HepG2 (cell line): ENCODE results near the gene MAFB. TPM values are rescaled to one million over a fixed set of nuclear protein-coding genes. Genes with fewer than 3 reads are reported as not detected.

Source experiments
- CEBPZ ChIP-seq: IDR thresholded peaks from 2 replicates; pipeline ENCODE4 v1.6.1; 2012; ENCODE audit warnings: low read length, improper control_type of control experiment
- ELF4 ChIP-seq: sonication (generic); formaldehyde crosslinking; IDR thresholded peaks from 2 replicates; pipeline ENCODE4 v1.5.0; 2020; ENCODE audit warnings: missing genetic modification reagents, mild to moderate bottlenecking, moderate library complexity, borderline replicate concordance
- FOSL1 ChIP-seq: sonication (generic); formaldehyde crosslinking; IDR thresholded peaks from 2 replicates; pipeline ENCODE4 v1.9.0; 2021; ENCODE audit warnings: missing genetic modification reagents, borderline replicate concordance
- NR2F6 ChIP-seq, 2 experiments: IDR thresholded peaks; 2 replicates each; pipeline ENCODE4 v1.6.1; 2016; ENCODE audit warnings: antibody characterized with exemption in 1 of 2, mild to moderate bottlenecking in 1 of 2
- ONECUT2 ChIP-seq: sonication (generic); formaldehyde crosslinking; IDR thresholded peaks from 2 replicates; pipeline ENCODE4 v1.4.0; 2020; ENCODE audit warnings: missing genetic modification reagents
- RAD51 ChIP-seq: fragments of 450-650 bp; IDR thresholded peaks from 2 replicates; pipeline ENCODE4 v1.6.1; 2016; ENCODE audit warnings: borderline replicate concordance
- REPIN1 ChIP-seq: sonication (generic); formaldehyde crosslinking; IDR thresholded peaks from 2 replicates; pipeline ENCODE4 v1.8.0; 2022; ENCODE audit warnings: missing genetic modification reagents, low read depth, mild to moderate bottlenecking, borderline replicate concordance
- SIN3A ChIP-seq: IDR thresholded peaks from 2 replicates; pipeline ENCODE4 v1.6.1; 2011; ENCODE audit warnings: low read depth, mild to moderate bottlenecking, control low read depth, low read length, borderline replicate concordance
- SMAD3 ChIP-seq: sonication (generic); formaldehyde crosslinking; IDR thresholded peaks from 2 replicates; pipeline ENCODE4 v1.4.0; 2020; ENCODE audit warnings: missing genetic modification reagents
- SPEN ChIP-seq: sonication (generic); formaldehyde crosslinking; IDR thresholded peaks from 2 replicates; pipeline ENCODE4 v1.5.1; 2020; ENCODE audit warnings: low read depth, mild to moderate bottlenecking, missing genetic modification reagents
- SSRP1 ChIP-seq: IDR thresholded peaks from 2 replicates; pipeline ENCODE4 v1.6.1; 2016; ENCODE audit warnings: control low read depth
- TEAD3 ChIP-seq: optimal IDR thresholded peaks from 2 replicates; pipeline ENCODE3; 2016; ENCODE audit warnings: borderline replicate concordance
- ZBTB7A ChIP-seq: sonication (generic); formaldehyde crosslinking; IDR thresholded peaks from 2 replicates; pipeline ENCODE4 v1.8.0; 2022; ENCODE audit warnings: mild to moderate bottlenecking, missing genetic modification reagents
- ZBTB8A ChIP-seq: sonication (generic); formaldehyde crosslinking; IDR thresholded peaks from 2 replicates; pipeline ENCODE4 v1.4.0; 2020; ENCODE audit warnings: mild to moderate bottlenecking, low read depth, missing genetic modification reagents, borderline replicate concordance
- ZNF33A ChIP-seq: sonication (generic); formaldehyde crosslinking; IDR thresholded peaks from 2 replicates; pipeline ENCODE4 v1.5.1; 2020; ENCODE audit warnings: missing genetic modification reagents, mild to moderate bottlenecking, moderate library complexity, borderline replicate concordance
- ZNF34 ChIP-seq: sonication (generic); formaldehyde crosslinking; IDR thresholded peaks from 2 replicates; pipeline ENCODE4 v1.4.0; 2020; ENCODE audit warnings: mild to moderate bottlenecking, missing genetic modification reagents, borderline replicate concordance
- ZNF441 ChIP-seq: sonication (generic); formaldehyde crosslinking; IDR thresholded peaks from 2 replicates; pipeline ENCODE4 v1.7.0; 2021; ENCODE audit warnings: missing genetic modification reagents, borderline replicate concordance
- ZNF605 ChIP-seq: sonication (generic); formaldehyde crosslinking; IDR thresholded peaks from 2 replicates; pipeline ENCODE4 v1.8.0; 2022; ENCODE audit warnings: mild to moderate bottlenecking, missing genetic modification reagents
- ZNF615 ChIP-seq: sonication (generic); formaldehyde crosslinking; IDR thresholded peaks from 2 replicates; pipeline ENCODE4 v1.5.0; 2020; ENCODE audit warnings: mild to moderate bottlenecking, missing genetic modification reagents, borderline replicate concordance
- ZNF616 ChIP-seq: sonication (generic); formaldehyde crosslinking; IDR thresholded peaks from 2 replicates; pipeline ENCODE4 v1.5.0; 2020; ENCODE audit warnings: low read depth, mild to moderate bottlenecking, missing genetic modification reagents
- ZNF639 ChIP-seq: conservative IDR thresholded peaks from 2 replicates; pipeline ENCODE4 v1.6.1; 2018; ENCODE audit warnings: missing genetic modification reagents
- polyA plus RNA-seq, 8 experiments: library from polyadenylated mRNA; depleted of rRNA in 3 of 8; stranded (reverse) in 7 of 8; unstranded in 1 of 8; fragments of >200 nt; fragmentation: Illumina TruSeq in 4 of 8; extraction: Trizol in 4 of 8; gene quantifications; 2 replicates each; pipeline versions ENCODE4 v1.2.1 to v1.2.3, GENCODE V29; 2011 to 2016; ENCODE audit warnings: low read depth in 4 of 8, missing spikeins in 1 of 8, mixed read lengths in 1 of 8; ENCODE audit not compliant: insufficient read depth in 1 of 8
- total RNA-seq, 5 experiments: library from RNA; depleted of rRNA; stranded (reverse); fragments of >200 nt; fragmentation: Illumina TruSeq; extraction: Trizol; gene quantifications; 2 replicates each; pipeline ENCODE4 v1.2.3, GENCODE V29; 2016; ENCODE audit warnings: low read depth in 1 of 5
- TF ChIP-seq, protein P1 (sequence below): sonication (generic); formaldehyde crosslinking; IDR thresholded peaks from 2 replicates; pipeline ENCODE4 v1.5.0; 2020; ENCODE audit warnings: mild to moderate bottlenecking, missing genetic modification reagents

Gene MAFB
- total and polyA plus RNA-seq, 2 of the 13 experiments (the other 11 are each of a cell fraction or from before 2014, with no cell fraction given), result 0.08 to 0.11 TPM

- TF ChIP-seq SPEN (CRISPR knock-in tag), result peak; percentile 60; the same call in 1 of the 2 replicates
- TF ChIP-seq ZNF615 (CRISPR knock-in tag), result no peak
- peak; percentile 43; the same call in 1 of the 2 replicates for TF ChIP-seq ZNF441 (CRISPR knock-in tag)
- no peak for TF ChIP-seq ZBTB8A (CRISPR knock-in tag)
- peak; percentile 78; the same call in 1 of the 2 replicates for TF ChIP-seq REPIN1 (CRISPR knock-in tag)
- peak; percentile 82; the same call in 1 of the 2 replicates for TF ChIP-seq ZNF605 (CRISPR knock-in tag)
- TF ChIP-seq FOSL1 (CRISPR knock-in tag), result 0 out of 2 replicates have a peak, but pooled peaks have one; percentile 3
- TF ChIP-seq ZNF639, result no peak; the same call in 1 of the 2 replicates
- no peak for TF ChIP-seq CEBPZ
- no peak for TF ChIP-seq ELF4 (CRISPR knock-in tag)
- no peak for TF ChIP-seq ZBTB7A
- TF ChIP-seq, protein P1, sequence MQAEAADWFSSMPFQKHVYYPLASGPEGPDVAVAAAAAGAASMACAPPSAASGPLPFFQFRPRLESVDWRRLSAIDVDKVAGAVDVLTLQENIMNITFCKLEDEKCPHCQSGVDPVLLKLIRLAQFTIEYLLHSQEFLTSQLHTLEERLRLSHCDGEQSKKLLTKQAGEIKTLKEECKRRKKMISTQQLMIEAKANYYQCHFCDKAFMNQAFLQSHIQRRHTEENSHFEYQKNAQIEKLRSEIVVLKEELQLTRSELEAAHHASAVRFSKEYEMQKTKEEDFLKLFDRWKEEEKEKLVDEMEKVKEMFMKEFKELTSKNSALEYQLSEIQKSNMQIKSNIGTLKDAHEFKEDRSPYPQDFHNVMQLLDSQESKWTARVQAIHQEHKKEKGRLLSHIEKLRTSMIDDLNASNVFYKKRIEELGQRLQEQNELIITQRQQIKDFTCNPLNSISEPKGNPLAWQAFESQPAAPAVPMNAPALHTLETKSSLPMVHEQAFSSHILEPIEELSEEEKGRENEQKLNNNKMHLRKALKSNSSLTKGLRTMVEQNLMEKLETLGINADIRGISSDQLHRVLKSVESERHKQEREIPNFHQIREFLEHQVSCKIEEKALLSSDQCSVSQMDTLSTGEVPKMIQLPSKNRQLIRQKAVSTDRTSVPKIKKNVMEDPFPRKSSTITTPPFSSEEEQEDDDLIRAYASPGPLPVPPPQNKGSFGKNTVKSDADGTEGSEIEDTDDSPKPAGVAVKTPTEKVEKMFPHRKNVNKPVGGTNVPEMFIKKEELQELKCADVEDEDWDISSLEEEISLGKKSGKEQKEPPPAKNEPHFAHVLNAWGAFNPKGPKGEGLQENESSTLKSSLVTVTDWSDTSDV, result no peak
- 0 out of 2 replicates have a peak, but pooled peaks have one; percentile 26 for TF ChIP-seq SIN3A
- TF ChIP-seq ZNF616, result no peak
- no peak; the same call in 1 of the 2 replicates for TF ChIP-seq SMAD3
- 0 out of 2 replicates have a peak, but pooled peaks have one; percentile 44 for TF ChIP-seq ZNF33A (CRISPR knock-in tag)
- TF ChIP-seq TEAD3 (CRISPR knock-in tag), result peak; percentile 42
- TF ChIP-seq ZNF34, result no peak
- no peak for TF ChIP-seq ONECUT2
- TF ChIP-seq NR2F6 (IDR thresholded peaks at IDR 0.05), result no peak
- TF ChIP-seq NR2F6 (CRISPR knock-in tag; IDR thresholded peaks at IDR 0.05), result no peak
- TF ChIP-seq SSRP1 (CRISPR knock-in tag), result no peak
- no peak for TF ChIP-seq RAD51
These were observed 1.2 kb upstream of the MAFB start (continued) for GRCh38 chr20:40689943-40690835.
